BLaER1 (cell line): Measurements from ENCODE around the gene MBOAT2.
"Not testable (repeated sequence)": the region's sequence is repeated elsewhere in the genome, so short reads cannot be mapped to it uniquely, and the experiment has no call there.

Source experiments
- H3K27ac ChIP-seq: shearing (Covaris generic); formaldehyde crosslinking; 2 replicates; pipeline ENCODE4 v1.8.1; 2022
- H3K27me3 ChIP-seq: shearing (Covaris generic); formaldehyde crosslinking; 2 replicates; pipeline ENCODE4 v1.8.1; 2022
- H3K36me3 ChIP-seq: shearing (Covaris generic); formaldehyde crosslinking; 2 replicates; pipeline ENCODE4 v1.8.1; 2022
- H3K4me1 ChIP-seq: shearing (Covaris generic); formaldehyde crosslinking; 2 replicates; pipeline ENCODE4 v1.8.1; 2022
- H3K4me2 ChIP-seq: shearing (Covaris generic); formaldehyde crosslinking; 2 replicates; pipeline ENCODE4 v1.8.1; 2022
- H3K4me3 ChIP-seq: shearing (Covaris generic); formaldehyde crosslinking; 2 replicates; pipeline ENCODE4 v1.8.1; 2022
- H3K9ac ChIP-seq: shearing (Covaris generic); formaldehyde crosslinking; 2 replicates; pipeline ENCODE4 v1.8.1; 2022
- H3K9me3 ChIP-seq: shearing (Covaris generic); formaldehyde crosslinking; 2 replicates; pipeline ENCODE4 v1.8.1; 2022
- H4K20me1 ChIP-seq: shearing (Covaris generic); formaldehyde crosslinking; 2 replicates; pipeline ENCODE4 v1.8.1; 2022
- Cebpa-rat ChIP-seq: shearing (Covaris generic); IDR thresholded peaks from 2 replicates; pipeline ENCODE4 v1.8.1; 2022

MBOAT2 gene

GRCh38 chr2:9003616-9004337 lies at the start of gene MBOAT2:
MBOAT2 (minus strand) TSS chr2:9003684; CDS start chr2:9003614, 70 bp downstream.
- Histone ChIP-seq H3K4me3 (peak within 1 kb of the TSS; percentile 87), H3K9me3 (no peaks in the 10 kb centered on the region), H4K20me1 (peaks cover 18% of the 10 kb centered on the region), H3K27ac (peak within 1 kb of the TSS; percentile 92), H3K4me2 (peak within 1 kb of the TSS; percentile 90), H3K27me3 (no peaks in the 10 kb centered on the region), H3K4me1 (peaks cover 34% of the 10 kb centered on the region), H3K9ac (peak within 1 kb of the TSS; percentile 93), H3K36me3 (no peaks in the 10 kb centered on the region)
- TF ChIP-seq Cebpa-rat, result no peak

DNA sequence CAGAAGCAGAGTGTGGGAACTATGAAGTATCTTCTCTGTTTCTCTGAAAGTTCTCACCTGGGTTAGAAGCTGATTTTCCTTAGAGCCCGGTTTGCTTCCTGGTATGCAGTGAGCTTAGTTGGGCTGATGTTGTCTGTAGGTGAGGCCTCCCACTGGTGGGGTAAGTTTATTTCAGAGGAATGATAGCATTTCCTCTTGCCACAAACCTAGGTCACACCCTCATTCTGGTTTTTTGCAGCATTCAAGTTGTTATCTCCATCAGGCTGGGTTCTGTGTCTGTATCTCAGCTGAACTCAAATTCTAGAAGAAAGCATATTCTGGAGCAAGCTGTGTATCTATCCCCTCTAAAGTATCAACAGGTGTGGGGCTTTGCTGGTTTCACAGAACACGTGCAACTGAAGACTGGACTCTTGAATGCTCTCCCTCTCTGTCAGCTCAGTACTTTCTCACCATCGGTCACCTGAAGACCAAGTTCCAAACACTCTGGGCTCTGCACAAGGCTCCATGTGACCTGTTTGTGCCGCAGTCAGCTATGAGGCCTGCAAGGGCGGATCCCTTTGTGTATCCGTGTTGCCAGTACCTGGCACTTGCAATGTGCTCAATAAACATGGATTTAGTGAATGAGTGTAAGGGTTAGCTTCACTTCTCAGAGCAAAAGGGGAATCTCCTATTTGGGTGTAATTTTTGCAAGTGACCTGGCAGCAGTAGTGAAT lies 49.5 kb upstream of the MBOAT2 start:
- H3K27me3 ChIP-seq, result no peaks in the 10 kb centered on the region
- H3K27ac ChIP-seq, result no peak overlapping the region
- no peak overlapping the region for H3K4me2 ChIP-seq
- no peaks in the 10 kb centered on the region for H3K36me3 ChIP-seq
- H3K9ac ChIP-seq, result no peak overlapping the region
- no peaks in the 10 kb centered on the region for H4K20me1 ChIP-seq
- no peak overlapping the region for H3K4me3 ChIP-seq
- 0 out of 2 replicates have a peak, but pooled peaks cover 5% of the 10 kb centered on the region for H3K9me3 ChIP-seq
- no peak for TF ChIP-seq Cebpa-rat
- H3K4me1 ChIP-seq, result peaks cover 8% of the 10 kb centered on the region

GRCh38 chr2:9051451-9051850 lies 48.0 kb upstream of the MBOAT2 start:
- H3K4me3 ChIP-seq, H3K36me3 ChIP-seq, H3K4me1 ChIP-seq: not testable (repeated sequence)

DNA sequence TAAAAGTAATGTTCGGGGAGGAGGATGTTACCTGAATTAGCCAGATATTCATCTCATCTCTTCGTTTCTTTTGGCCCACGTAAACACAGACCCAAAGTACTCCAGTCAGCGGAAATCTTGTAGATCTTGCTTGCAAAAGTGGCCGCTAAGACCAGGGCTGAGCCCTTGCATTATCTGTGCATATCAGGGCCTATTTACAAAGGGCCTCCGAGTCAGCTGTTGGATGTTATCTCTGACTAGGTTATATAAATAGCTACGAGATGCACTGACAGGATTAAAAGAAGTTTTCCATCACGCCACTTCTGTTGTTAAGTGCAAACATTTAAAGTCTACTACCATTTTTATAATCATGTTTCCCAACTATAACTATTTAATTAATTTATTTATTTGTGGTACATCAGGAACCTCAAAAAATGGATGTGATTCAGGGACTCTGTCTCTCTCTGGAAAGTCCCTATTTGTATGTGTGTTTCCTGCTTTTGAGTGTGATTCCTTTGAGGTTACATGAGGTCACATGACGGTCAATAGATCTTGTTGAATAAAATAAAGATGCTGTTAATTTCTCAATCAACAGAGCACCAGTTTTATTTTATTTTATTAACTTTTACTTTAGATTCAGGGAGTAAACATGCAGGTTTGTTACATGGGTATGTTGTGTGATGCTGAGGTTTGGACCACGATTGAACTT lies 46.8 kb upstream of the MBOAT2 start:
- Histone ChIP-seq H3K9me3 (0 out of 2 replicates have a peak, but pooled peaks cover under 1% of the 10 kb centered on the region), H3K9ac (no peak overlapping the region), H3K4me3 (no peak overlapping the region), H3K27me3 (no peaks in the 10 kb centered on the region), H4K20me1 (no peaks in the 10 kb centered on the region), H3K4me1 (peaks cover 3% of the 10 kb centered on the region), H3K27ac (no peak overlapping the region), H3K36me3 (no peaks in the 10 kb centered on the region), H3K4me2 (no peak overlapping the region)
- no peak for TF ChIP-seq Cebpa-rat

More at GRCh38 chr2:9051451-9051850, 48.0 kb upstream of the MBOAT2 start:
- H3K9ac ChIP-seq, H4K20me1 ChIP-seq, H3K4me2 ChIP-seq, H3K27me3 ChIP-seq, H3K27ac ChIP-seq, H3K9me3 ChIP-seq: not testable (repeated sequence)

- no peak for TF ChIP-seq Cebpa-rat
- Histone ChIP-seq H3K4me3 (no peak overlapping the region), H4K20me1 (no peaks in the 10 kb centered on the region), H3K9me3 (no peaks in the 10 kb centered on the region), H3K27ac (no peak overlapping the region), H3K4me1 (no peaks in the 10 kb centered on the region), H3K4me2 (no peak overlapping the region), H3K36me3 (no peaks in the 10 kb centered on the region), H3K9ac (no peak overlapping the region), H3K27me3 (no peaks in the 10 kb centered on the region)
Measured at GRCh38 chr2:9045595-9045994, 42.1 kb upstream of the MBOAT2 start.

GRCh38 chr2:9043491-9043890 lies 40.0 kb upstream of the MBOAT2 start:
- not testable (repeated sequence) for H3K4me2 ChIP-seq, H4K20me1 ChIP-seq, H3K36me3 ChIP-seq, H3K4me3 ChIP-seq, H3K9me3 ChIP-seq, H3K4me1 ChIP-seq, H3K9ac ChIP-seq, H3K27me3 ChIP-seq, H3K27ac ChIP-seq

- H4K20me1 ChIP-seq, result no peaks in the 10 kb centered on the region
Measured at GRCh38 chr2:9037166-9037565, 33.7 kb upstream of the MBOAT2 start.

DNA sequence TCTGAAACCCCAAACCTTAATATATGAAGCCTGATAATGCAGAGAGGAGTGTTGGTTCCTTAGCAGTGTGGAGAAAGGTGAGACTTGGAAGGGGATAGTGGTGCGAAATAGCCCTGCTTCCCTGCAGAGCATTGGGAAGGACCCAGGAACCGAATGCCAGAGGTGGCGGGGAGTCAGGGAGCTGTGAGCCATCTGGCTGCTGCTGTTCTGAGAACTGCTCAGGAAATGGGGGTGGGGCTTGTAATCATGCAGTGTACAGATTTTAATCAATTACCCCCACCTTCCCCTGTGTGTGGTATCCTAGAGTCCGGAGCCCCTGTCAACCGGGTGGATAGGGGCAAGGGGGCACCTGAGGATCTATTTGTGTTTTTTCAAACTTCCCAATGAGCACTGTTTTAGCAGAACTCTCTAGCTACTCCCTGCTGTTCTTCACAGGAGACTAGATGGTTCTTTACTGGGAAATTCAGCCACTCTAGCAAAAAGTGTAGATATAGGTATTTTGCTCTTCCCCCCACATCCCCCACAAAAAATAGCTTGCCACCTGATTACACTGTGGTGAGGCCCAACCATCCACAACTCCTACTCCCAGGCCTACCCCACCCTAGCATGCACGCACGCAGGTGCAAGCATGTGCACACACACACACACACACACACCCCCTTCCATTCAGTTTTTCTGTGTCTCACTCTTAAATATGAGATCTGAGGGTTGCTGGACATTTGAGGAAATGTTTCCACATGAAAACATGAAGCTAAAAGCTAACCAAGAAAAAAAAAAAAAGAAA lies 30.1 kb upstream of the MBOAT2 start:
- Histone ChIP-seq H3K36me3 (no peaks in the 10 kb centered on the region), H3K9me3 (peaks cover 6% of the 10 kb centered on the region; the same call in 1 of the 2 replicates), H3K27me3 (no peaks in the 10 kb centered on the region), H3K4me3 (no peak overlapping the region), H3K9ac (no peak overlapping the region), H3K4me1 (peaks cover 24% of the 10 kb centered on the region), H3K4me2 (peak overlapping the region; percentile 15; the same call in 1 of the 2 replicates), H4K20me1 (no peaks in the 10 kb centered on the region), H3K27ac (no peak overlapping the region)
- no peak for TF ChIP-seq Cebpa-rat

More at GRCh38 chr2:9037166-9037565, 33.7 kb upstream of the MBOAT2 start:
- peaks cover 18% of the 10 kb centered on the region for H3K4me1 ChIP-seq
- no peak overlapping the region for H3K4me2 ChIP-seq
- no peak overlapping the region for H3K9ac ChIP-seq
- H3K4me3 ChIP-seq, result no peak overlapping the region
- no peaks in the 10 kb centered on the region for H3K27me3 ChIP-seq
- H3K9me3 ChIP-seq, result peaks cover 7% of the 10 kb centered on the region; the same call in 1 of the 2 replicates
- H3K27ac ChIP-seq, result no peak overlapping the region
- H3K36me3 ChIP-seq, result no peaks in the 10 kb centered on the region
- TF ChIP-seq Cebpa-rat, result no peak

- Histone ChIP-seq H3K4me3 (no peak overlapping the region), H3K27ac (no peak overlapping the region), H3K4me1 (peaks cover 24% of the 10 kb centered on the region), H3K27me3 (no peaks in the 10 kb centered on the region), H3K9me3 (peaks cover 3% of the 10 kb centered on the region; the same call in 1 of the 2 replicates), H3K4me2 (peak overlapping the region; percentile 44), H3K36me3 (no peaks in the 10 kb centered on the region), H4K20me1 (no peaks in the 10 kb centered on the region), H3K9ac (no peak overlapping the region)
- no peak for TF ChIP-seq Cebpa-rat
Measured at GRCh38 chr2:9032536-9033255, 29.2 kb upstream of the MBOAT2 start.
